ENCODE results near the gene CFAP221. TPM values are rescaled to one million over a fixed set of nuclear protein-coding genes. Genes with fewer than 3 reads are reported as not detected.
A peak's percentile ranks its signal among the peaks of the same experiment; 100 is the strongest.

The CFAP221 gene
- polyA plus RNA-seq (ENCODE audit: insufficient read length in 4 of 4) = 10 to 100 TPM; 22.7 to 30.6 (median 28.4) TPM

DNA sequence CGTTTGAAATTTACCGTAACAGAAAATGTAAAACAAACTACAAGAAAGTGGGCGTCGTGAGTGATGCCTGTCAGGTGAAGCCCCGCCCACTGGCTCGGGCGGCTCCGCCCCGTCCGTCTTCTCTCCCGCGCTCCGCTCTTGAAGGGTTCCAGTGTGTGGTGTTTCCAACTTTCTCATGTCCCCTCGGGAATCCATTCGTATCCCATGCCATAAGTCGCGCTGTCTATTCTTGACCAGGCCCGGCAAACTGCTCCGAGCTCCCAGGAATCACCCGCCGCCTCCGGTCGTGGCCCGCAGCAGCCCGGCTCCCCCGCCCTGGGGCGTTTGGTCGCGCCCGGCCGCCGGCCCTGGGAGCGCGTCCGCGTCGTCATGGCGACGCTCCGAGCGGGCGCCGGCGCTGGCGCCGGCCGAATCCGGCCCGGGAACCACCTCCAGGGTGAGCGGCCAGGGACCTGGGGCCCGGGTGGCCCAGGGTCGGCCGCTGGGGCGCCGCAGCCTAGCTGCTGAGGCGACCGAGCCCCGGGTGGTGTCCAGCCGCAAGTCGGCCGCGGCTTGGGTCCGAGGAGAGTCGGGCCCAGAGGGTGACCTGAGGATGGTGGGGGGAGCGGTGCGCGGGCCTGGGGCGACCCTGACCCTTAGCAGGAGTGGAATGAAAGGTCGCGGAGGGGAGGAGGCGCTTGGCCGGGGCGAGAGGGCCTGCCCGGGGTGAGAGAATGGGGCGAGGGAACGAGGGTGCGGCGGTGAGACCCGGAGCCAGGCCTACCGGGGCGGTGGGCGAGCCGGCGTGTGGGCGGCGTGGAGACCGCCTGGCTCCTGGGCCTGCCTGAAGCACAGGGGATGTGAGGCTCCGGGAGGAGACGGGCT lies at the start of gene CFAP221:
Gene CFAP221, plus strand, starts transcription at position 375 of the 864 bp plus-strand sequence. CDS start 1,683 bp downstream, outside the sequence.
- peak; percentile 60 to 80 (median 69) for DNase-seq (ENCODE audit: low read depth in 4 of 4, low spot score in 3 of 4)

DNA sequence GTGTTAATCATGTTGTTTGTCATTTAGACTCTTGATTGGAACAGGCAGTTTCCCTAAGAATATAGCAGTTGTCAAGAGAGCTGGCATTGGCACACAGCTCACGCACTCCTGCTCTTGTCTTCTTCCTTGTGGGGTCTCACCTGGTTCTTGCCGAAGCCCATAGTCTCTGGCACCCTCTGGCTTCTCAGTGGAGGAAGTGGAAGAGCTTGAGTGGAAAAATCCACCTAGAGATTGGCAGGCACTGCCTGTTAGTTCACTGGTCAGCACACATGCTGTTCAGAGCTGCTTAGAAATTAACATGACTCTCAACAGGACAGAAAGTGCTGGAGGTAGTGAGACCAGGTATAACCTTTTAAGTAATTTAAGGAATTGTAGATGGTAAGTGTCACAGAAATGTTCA lies 48.3 kb upstream of the CFAP221 start:
- DNase-seq (ENCODE audit: low read depth in 4 of 4, low spot score in 3 of 4) = no peak

DNA sequence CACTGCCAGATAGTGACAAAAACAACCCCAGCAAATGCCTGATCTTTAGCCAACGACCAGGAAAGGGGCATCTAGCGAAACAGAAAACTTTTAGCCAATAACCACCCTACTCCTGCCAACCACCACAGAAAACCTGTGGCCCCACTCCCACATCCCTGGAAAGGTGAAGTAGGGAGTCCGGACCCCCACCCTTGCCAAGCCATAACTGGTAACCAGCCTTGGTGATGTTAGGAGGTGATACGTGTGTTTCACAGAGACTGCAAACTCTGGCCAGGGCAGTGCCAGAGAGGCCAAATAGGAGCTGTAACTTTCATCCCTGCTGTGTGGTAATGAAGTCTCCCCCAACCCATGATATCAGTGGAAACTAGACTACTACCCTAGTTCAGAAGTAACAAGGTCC lies 47.6 kb upstream of the CFAP221 start:
- DNase-seq (ENCODE audit: low read depth in 4 of 4, low spot score in 3 of 4) = no peak

DNA sequence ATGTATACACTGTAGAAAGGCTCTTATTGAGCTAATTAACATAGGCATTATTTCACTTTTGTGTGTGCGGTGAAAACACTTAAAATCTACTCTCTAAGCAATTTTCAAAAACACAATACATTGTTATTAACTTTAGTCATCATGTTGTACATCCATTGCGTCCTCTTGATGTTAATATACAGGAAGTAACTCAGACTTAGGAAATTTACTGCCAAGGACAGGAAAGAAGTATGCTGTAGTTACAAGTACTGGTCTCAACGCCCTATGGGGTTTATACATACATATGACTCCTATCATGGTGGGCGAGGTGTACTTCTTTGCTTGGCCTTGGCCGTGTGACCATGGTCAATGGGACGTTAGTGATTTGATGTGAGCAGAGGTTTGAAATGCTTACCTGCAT lies 35.5 kb upstream of the CFAP221 start:
- no peak for DNase-seq (ENCODE audit: low read depth in 4 of 4, low spot score in 3 of 4)

DNA sequence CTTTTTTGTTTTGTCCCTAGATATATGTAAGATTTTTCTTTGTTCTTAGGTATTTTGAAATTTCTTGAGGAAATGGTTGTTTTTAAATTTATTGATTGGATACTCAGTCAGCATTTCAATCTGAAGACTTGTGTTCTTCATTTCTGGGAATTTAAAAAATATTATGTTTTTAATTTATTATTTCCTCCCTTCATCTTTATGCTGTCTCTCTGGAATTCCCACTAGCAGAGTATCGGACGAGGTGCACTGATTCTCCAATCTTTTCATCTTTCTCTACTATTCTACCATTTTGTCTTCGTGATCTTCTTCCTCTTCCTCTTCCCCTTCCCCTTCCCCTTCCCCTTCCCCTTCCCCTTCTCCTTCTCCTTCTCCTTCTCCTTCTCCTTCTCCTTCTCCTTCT lies 32.3 kb upstream of the CFAP221 start:
- DNase-seq (ENCODE audit: low read depth in 4 of 4, low spot score in 3 of 4) = no peak

DNA sequence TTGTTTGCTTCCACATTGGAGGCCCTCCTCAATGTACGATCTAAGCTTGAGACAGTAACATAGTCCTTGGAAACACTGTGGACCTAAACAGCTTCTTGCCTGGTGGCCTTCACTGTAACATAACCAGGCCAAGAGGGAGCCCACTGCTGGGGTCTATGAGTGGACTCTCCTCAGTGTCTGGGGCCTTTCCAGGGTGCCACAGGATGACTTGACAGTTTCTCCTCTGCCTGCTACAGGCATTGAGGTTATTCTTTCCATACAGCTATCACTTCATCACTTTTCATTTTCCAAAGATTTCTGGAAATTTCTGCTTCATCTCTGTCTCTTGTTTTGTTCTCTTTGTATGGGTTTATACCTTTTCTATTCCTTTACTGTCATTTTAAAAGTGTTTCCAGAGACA lies 31.3 kb upstream of the CFAP221 start:
- DNase-seq (ENCODE audit: low read depth in 4 of 4, low spot score in 3 of 4) = no peak

DNA sequence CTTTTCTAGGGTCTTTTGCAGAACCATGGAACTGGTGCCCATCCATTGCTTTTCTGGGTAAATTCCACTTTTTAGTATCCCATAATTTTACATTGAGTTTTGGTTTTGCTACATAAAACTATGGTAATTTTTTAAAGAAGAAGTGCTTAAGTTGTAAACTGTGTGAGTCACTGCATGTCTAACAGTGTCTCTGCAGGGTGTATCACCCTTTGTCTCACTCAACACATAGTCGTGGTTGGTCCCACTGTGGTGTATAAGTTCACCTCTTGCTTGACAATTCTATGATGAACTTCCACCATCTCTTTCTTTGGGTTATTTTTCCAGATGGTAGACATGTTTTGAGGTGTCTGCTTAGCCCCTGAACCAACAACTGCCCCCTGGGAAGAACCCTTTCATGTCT lies 30.4 kb upstream of the CFAP221 start:
- DNase-seq (ENCODE audit: low read depth in 4 of 4, low spot score in 3 of 4) = no peak

DNA sequence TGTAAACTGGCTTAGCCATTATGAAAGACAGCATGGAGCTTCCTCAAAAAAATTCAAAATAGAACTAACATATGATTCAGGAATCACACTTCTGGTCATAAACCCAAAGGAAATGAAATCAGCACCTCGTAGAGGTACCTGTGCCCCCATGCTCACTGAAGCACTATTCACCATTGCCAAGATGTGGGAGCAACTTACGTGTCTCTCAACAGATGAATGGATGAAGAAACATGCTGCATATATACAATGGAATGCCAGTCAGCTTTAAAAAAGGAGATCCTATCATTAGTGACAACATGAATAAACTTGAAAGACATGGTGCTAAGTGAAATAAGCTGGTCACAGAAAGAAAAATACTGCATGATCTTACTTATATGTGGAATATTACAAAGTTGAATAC lies 28.1 kb upstream of the CFAP221 start:
- no peak for DNase-seq (ENCODE audit: low read depth in 4 of 4, low spot score in 3 of 4)

DNA sequence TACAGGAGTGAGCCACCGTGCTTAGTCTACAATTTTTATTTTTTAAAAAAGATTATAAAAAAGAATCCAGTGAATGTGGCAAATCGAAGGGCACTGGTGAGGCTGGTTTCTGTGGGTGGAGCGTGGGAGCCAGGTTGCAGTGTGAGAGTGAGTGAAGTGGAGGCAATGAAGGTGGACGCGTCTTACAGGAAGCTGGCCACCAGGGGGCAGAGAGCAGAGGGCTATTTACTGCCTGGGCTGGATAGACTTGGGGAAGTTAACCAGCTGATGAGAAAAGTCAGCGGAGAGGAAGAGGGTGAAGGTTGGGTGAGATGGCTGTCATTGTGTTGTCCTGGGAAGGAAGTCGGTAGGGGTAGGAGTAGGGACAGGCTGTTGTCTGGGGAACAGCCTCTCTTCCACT lies 26.8 kb upstream of the CFAP221 start:
- no peak for DNase-seq (ENCODE audit: low read depth in 4 of 4, low spot score in 3 of 4)

DNA sequence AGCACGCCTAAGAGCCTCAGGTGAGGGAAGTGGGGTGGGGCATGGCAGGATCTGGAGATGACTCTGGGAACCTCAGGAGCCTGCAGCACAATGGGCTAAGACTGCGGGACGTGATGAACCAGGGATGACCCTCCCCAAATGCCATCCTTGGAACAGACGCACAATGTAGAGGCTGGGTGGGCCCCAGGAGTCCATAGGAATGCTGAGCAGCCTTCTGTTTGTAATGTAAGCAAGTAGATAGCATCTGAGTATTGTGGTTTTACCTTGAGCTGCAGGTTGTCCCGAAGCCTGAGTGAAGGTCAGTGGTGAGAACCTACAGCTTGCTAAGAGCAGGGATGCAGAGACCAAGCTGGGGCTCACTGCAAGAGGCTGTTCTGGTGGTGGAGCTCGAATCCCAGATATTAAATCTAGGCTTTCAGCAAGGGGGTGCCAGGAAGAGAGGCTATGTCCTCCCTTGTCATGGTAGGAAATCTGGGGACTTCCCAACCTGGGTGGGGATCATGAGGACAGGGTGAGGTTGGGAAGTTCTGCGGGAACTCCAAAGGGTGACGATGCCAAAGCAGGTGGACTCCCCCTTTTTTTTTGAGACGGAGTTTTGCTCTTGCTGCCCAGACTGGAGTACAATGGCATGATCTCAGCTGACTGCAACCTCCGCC lies 25.7 kb upstream of the CFAP221 start:
- no peak for DNase-seq (ENCODE audit: low read depth in 4 of 4, low spot score in 3 of 4)

DNA sequence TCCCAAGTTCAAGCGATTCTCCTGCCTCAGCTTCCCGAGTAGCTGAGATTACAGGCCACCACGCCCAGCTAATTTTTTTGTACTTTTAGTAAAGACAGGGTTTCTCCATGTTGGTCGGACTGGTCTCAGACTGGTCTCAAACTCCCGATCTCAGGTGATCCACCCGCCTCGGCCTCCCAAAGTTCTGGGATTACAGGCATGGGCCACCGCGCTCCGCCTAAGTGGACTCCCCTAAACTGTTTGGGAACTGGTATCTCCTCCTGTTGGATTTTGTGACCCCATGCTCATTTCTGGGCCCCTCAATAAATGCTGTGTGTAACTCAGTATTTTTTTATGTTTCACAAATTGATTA lies 25.2 kb upstream of the CFAP221 start:
- DNase-seq (ENCODE audit: low read depth in 4 of 4, low spot score in 3 of 4) = no peak

DNA sequence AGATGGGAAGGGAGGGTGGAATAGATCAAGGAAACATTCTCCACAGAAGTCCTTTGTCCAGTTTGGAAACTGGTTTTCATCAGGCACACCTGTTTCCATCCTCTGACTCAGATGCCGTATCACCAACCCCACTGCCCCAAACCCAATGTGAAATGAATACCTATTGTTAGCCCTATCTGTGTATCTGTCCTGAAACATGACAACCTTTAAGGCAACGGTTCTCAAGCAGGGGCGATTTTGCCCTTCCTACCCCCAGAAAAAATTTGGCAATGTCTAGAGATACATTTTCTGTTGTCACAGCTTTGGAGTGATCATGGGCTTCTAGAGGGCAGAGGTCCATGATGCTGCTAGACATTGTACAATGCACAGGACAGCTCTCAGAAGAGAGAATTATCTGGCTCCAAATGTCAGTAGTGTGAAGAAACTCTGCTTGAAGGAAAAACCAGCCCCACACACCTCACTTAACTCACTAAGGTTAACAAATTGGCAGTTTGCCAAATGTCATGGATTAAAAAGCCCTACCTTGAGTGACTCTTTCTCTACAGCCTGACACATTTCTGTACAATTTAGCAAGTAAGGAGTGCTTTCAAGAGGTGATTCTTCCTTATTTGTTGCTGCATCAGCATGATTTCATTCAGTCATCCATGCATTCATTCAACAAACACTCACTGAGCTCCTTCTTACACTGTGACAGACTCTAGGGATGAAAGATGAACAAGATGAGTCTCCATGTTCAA lies 23.4 kb upstream of the CFAP221 start:
- DNase-seq (ENCODE audit: low read depth in 4 of 4, low spot score in 3 of 4) = no peak

DNA sequence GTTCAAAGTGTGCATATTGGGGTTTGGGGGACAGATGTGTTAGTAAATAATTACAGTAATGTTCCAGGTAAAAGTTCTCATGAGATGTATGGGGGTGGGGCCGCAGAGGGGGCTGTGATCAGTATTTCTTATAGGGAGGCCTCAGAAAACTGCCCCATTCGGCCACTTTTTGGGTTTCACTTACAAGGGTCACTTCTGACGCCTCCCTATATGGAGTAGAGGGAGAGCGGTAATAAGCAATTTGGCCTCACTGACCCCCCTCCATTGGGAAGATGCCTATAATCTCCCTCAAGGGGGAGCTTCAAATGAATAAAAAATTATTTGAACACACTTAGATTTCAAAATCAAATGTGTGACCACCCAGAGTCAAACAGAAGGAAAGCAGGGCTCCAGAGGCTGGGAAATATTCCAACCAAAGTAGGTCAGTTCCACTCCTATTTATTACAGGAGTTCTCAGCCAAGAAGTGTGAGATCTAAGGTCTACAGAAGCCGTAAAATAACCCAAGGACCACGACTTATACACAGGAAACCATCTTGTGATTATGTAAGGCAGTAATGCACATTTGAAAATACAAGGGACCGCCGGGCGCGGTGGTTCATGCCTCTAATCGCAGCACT lies 22.7 kb upstream of the CFAP221 start:
- DNase-seq (ENCODE audit: low read depth in 4 of 4, low spot score in 3 of 4) = no peak

DNA sequence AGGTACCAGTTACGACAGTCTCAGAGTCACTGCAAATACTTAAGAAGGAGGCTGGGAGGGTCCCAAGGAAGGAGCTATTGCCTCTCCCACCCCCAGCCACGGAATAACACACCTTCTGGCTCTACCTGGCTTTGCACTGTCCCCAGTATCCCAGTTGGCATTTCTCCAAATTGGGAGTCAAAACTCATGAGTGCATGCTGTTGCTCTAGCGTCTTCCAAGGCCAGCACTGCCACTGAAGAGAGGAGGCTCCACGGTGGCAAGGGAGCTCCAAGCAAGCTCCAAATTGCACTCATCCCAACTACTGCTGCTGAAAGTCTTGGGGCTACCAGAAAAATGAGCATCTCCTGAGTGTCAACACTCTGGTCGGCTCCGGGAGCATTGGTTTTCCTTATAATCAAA lies 21.6 kb upstream of the CFAP221 start:
- no peak for DNase-seq (ENCODE audit: low read depth in 4 of 4, low spot score in 3 of 4)

DNA sequence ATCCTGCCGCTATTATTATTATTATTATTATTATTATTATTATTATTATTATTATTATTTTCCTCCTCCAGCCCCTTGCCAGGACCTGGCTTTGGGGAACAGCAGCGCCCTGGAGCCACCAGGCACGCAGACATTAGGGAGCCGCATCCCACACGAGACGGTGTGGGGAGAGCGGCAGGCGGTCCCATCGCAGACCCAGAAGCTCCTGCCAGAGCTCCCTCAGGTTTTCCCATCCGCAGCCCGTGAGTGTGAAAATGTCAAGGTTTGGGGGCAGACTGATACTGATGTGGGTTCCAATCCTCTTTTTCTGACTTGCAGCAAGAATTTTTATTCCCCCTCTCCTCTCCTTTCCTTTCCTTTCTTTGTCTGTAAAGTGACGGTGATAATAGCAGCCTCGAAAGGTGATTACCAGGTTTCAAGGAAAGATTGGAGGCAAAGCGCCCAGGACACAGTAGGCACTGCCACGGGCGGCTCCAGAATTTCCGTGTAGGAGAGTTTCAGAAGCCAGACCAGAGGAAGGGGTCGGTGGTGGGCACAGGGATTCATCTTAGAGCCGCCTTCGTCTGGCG lies 20.8 kb upstream of the CFAP221 start:
- DNase-seq (ENCODE audit: low read depth in 4 of 4, low spot score in 3 of 4) = no peak

DNA sequence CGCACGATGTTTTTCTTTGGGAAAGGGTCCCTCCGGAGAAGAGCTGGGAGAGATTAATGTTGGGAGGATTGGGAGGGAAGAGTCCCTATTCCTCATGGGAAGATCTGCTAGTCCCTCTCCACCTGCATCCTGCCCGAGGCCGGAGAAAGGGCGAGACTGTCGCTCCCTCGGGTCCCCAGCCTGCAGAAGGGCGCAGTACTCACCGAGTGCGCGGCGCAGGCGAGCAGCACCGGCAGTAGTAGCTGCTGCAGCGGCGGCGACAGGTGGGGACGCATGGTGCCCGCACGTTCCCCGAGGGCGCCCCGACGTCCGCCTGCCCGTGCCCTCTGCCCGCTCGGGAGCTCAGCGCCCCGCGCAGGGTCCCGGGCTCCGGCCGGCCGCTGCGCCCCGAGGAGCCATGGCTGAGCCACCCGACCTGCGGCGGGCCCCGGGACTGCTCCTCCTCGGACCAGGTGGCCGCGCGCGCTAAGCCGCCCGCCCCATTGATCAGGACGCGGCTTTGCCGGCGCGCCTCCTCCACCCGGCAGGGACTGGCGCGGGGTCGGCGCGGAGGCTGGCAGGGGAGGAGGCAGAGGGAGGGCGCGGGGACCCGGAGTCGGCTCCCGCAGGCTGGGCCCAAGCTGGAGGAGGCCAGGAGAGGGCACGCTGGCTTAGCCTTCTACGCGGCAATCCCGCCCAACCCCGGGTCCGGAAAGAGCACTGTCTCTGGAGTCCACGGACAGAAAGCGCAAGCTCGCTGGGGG lies 20.1 kb upstream of the CFAP221 start, which contains the start of gene SCTR:
Gene SCTR, minus strand, starts transcription at position 532 of the 743 bp plus-strand sequence. Its CDS starts 257 bp downstream, at position 275.
- no peak for DNase-seq (ENCODE audit: low read depth in 4 of 4, low spot score in 3 of 4)

DNA sequence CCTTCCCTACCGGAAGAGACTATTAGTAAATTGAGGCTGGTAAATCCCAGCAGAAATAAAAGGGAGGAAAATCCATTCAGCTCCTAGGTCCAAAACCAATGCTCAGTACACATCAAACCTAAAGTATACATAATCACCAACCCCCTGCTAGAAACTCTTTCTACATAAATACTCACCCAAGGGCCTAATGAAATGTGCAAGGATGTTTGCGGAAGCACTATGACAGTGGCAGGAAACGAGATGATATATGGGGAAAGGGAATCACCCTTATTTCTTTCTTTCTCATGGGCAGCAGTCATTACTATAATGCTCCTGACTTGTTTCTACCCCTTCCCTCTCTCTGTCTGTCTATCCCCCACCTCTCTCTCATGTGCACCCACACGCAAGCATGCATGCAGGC lies 18.6 kb upstream of the CFAP221 start:
- no peak for DNase-seq (ENCODE audit: low read depth in 4 of 4, low spot score in 3 of 4)

DNA sequence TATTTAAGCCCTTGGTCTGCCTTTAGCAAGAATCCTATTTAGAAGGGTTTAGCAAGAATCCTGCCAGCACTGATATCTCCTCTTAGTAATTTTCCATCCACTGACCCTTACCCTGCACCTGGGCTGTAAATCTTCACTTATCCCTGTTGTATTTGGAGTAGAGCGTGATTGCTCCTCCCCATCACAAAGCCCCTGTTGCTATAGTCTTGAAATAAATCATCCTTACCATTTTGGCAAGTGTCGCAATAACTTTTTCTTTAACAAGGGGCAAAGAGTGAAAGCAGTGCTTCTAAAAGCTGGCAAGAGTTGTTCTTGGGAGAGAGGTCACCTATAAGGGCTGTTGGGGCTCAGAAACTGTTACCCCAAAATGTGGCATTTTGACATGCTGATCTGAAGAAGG lies 16.2 kb upstream of the CFAP221 start:
- DNase-seq (ENCODE audit: low read depth in 4 of 4, low spot score in 3 of 4) = no peak

DNA sequence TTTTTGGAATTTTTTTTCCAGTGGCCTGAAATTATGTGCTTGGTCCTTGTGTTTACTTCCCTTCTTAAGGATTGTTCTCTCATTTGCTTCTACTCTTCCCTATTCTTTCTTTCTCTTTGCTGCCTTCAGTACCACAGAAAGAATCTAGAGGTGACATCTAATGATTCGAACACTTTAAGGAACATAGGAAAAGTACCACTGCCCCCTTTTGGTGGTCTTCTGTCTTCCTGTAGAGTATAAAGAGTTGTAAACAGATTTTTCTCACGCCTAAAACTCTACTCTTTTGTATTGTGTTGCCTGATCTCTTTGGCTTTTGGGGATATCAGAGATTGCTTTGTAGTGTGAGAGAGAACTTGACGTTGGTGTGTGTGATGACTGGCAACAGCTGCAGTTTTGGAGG lies 13.0 kb upstream of the CFAP221 start:
- DNase-seq (ENCODE audit: low read depth in 4 of 4, low spot score in 3 of 4) = no peak

DNA sequence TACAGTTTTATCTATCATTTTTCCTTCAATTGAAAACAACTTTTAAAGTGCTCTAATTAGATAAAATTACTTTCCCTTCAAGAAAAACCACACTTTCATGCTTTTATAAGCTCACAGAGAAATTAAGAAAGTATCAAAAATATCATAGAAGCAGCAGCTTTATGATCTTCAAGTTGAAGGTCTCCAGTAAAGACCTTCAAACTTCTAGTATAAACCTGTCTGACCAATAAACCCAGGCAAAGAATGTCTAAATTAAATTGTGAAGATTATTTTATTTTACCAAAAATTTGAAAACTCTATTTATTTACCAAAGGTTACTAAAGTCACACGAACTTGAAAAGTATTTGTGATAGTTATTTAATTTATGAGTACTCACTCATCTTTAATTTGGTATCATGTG lies 10.7 kb upstream of the CFAP221 start:
- DNase-seq (ENCODE audit: low read depth in 4 of 4, low spot score in 3 of 4) = no peak

All from right renal pelvis (tissue), 4 donors.